DND-41 (cell line): ENCODE results near the gene ATP9B.

Experiments used
- ATAC-seq: fragments of 200-7000 bp; cut with Tn5 transposase; 3 replicates; pipeline ENCODE4 v1.9.1; 2021; ENCODE audit warnings: low read depth; ENCODE audit not compliant: insufficient read depth
- DNase-seq: peaks from one replicate; pipeline ENCODE4 v3.0.0-alpha.2; 2020
- H2AFZ ChIP-seq: 2 replicates; pipeline ENCODE4 v1.6.0; 2012; ENCODE audit warnings: low read depth, low read length
- H3K27ac ChIP-seq: 2 replicates; pipeline ENCODE4 v1.5.1; 2012; ENCODE audit warnings: low read length, inconsistent platforms
- H3K27me3 ChIP-seq: fragments of 200-600 bp; sonication (generic); 2 replicates; pipeline ENCODE4 v1.6.0; 2012; ENCODE audit warnings: low read length, mild to moderate bottlenecking, inconsistent platforms; ENCODE audit not compliant: insufficient read depth, poor library complexity
- H3K36me3 ChIP-seq: 2 replicates; pipeline ENCODE4 v1.5.1; 2012; ENCODE audit warnings: low read length, inconsistent platforms; ENCODE audit not compliant: insufficient read depth
- H3K4me1 ChIP-seq: 2 replicates; pipeline ENCODE4 v1.5.1; 2012; ENCODE audit warnings: mild to moderate bottlenecking, low read length; ENCODE audit not compliant: insufficient read depth
- H3K4me2 ChIP-seq: 2 replicates; pipeline ENCODE4 v1.6.0; 2012; ENCODE audit warnings: mild to moderate bottlenecking, moderate library complexity, low read length, inconsistent platforms; ENCODE audit not compliant: insufficient read depth
- H3K4me3 ChIP-seq, 2 experiments: fragments of 200-600 bp in 1 of 2; shearing (Covaris generic) in 1 of 2; 2 replicates each; pipeline ENCODE4 v1.5.1; 2012 to 2016; ENCODE audit warnings: inconsistent platforms in 2 of 2, low read length in 2 of 2, mild to moderate bottlenecking in 2 of 2, low read depth in 1 of 2, moderate library complexity in 1 of 2
- H3K79me2 ChIP-seq: 2 replicates; pipeline ENCODE4 v1.6.0; 2012; ENCODE audit warnings: low read length, inconsistent platforms; ENCODE audit not compliant: insufficient read depth
- H3K9ac ChIP-seq: 2 replicates; pipeline ENCODE4 v1.6.0; 2012; ENCODE audit warnings: low read depth, mild to moderate bottlenecking, inconsistent platforms, low read length, moderate library complexity
- H3K9me3 ChIP-seq: 2 replicates; pipeline ENCODE4 v1.5.1; 2012; ENCODE audit warnings: low read length, moderate library complexity, mild to moderate bottlenecking, inconsistent platforms; ENCODE audit not compliant: insufficient read depth, severe bottlenecking
- H4K20me1 ChIP-seq: 2 replicates; pipeline ENCODE4 v1.6.0; 2012; ENCODE audit warnings: low read length; ENCODE audit not compliant: insufficient read depth
- CTCF ChIP-seq: IDR thresholded peaks from 2 replicates; pipeline ENCODE4 v1.5.1; 2012; ENCODE audit warnings: borderline replicate concordance, low read length, moderate library complexity, mild to moderate bottlenecking; ENCODE audit not compliant: poor library complexity, severe bottlenecking; ENCODE audit errors: extremely low read depth
- EZH2 ChIP-seq: IDR thresholded peaks from 3 replicates; pipeline ENCODE4 v1.6.1; 2012; ENCODE audit warnings: borderline replicate concordance, low read depth, mild to moderate bottlenecking, moderate library complexity, low read length, inconsistent platforms; ENCODE audit not compliant: severe bottlenecking

Gene ATP9B

DNA sequence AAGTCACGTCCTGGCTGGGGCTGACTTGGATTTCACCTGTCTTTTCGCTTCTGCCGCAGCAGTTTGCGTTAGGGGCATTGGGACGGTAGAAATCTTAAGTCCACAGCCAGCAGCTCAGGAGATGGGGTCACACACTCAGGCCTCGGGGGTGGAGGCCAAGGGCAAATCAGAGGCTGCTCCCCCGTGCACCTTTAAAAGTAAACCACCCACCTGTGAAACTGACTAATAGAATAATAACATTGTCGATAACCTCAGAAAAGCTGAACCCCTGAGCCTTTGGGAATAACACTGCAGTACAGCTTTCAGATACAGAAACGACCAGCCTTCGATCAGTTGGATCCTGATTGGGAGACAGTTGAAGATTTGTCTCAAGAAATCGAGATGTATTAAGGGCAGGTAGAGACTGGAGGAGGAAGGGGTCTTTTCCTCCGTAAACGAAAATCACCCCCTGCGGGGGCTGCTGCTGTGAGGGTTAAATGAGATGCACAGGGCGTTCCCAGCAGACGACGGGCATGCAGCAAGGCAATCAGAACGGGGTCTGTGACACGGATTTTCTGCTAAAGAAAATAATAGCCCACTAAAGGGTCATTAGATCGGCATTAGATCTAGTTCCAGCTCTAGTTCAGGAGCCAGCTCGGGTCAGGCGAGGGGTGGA is 310.2 kb downstream of the ATP9B start:
- H3K9ac ChIP-seq: no peak overlapping the region
- TF ChIP-seq CTCF: no peak
- no peak for TF ChIP-seq EZH2
- no peaks in the 10 kb centered on the region for H4K20me1 ChIP-seq
- no peak overlapping the region for H3K27ac ChIP-seq
- no peaks in the 10 kb centered on the region for H3K9me3 ChIP-seq
- no peak overlapping the region for H3K4me2 ChIP-seq
- H2AFZ ChIP-seq: no peak overlapping the region
- H3K36me3 ChIP-seq: peaks cover 39% of the 10 kb centered on the region
- ATAC-seq (no peak), DNase-seq (no peak)
- H3K4me1 ChIP-seq: no peaks in the 10 kb centered on the region
- H3K79me2 ChIP-seq: no peaks in the 10 kb centered on the region
- H3K4me3 ChIP-seq: no peak overlapping the region
- H3K27me3 ChIP-seq: no peaks in the 10 kb centered on the region

DNA sequence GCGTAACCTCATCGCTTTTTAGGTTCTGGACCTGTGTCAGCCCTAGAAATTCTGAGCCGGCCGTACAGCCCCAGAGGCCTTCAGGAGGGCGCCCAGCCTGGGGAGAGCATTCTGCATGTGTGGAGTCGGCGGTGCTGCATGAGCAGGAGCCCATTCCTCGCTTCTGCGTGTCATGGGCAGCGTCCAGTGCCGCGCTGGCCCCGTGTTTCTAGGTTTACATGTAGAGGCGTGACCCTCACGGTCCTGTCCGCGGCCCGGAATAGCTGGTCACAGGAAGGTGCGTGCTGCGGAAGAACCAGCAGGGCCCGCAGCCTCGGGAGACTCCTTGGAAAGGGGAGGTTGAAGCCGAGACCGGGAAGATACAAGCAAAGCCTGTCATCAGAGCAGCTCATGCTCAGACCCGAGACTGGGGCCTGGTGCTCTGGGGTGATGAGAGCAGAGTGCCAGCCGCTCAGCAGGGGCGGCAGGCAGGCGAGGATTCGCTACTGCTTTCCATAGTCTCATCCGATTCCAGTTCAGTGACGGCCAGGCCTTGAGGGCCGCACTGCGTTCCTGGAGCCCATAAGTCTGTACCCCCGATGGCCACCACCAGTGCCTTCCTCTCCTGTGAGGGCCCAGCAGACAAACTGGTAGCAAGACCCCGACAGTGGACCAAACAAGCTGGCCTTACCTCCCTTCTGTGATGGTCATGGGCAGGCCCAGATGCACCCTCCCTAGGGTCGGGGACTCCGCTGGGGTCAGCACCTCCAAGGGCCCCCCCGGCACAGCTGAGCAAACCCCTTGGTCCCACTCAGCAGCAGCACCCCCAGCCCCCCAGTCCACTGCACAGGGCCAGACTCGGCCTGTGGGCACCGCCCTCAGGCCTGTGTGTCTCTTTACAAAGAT is 311.0 kb downstream of the ATP9B start:
- Histone ChIP-seq H3K79me2 (no peaks in the 10 kb centered on the region), H4K20me1 (no peaks in the 10 kb centered on the region), H3K4me2 (no peak overlapping the region), H3K4me1 (no peaks in the 10 kb centered on the region), H2AFZ (no peak overlapping the region), H3K4me3 (no peak overlapping the region), H3K27me3 (no peaks in the 10 kb centered on the region), H3K36me3 (peaks cover 31% of the 10 kb centered on the region), H3K9me3 (no peaks in the 10 kb centered on the region), H3K27ac (no peak overlapping the region), H3K9ac (no peak overlapping the region)
- TF ChIP-seq EZH2: no peak
- TF ChIP-seq CTCF: no peak
- ATAC-seq (peak; percentile 7; the same call in 1 of the 3 replicates), DNase-seq (no peak)

- Histone ChIP-seq H3K4me3 (no peak overlapping the region), H2AFZ (no peak overlapping the region), H3K9ac (no peak overlapping the region), H3K4me2 (no peak overlapping the region), H3K36me3 (peaks cover 31% of the 10 kb centered on the region), H3K79me2 (no peaks in the 10 kb centered on the region), H3K4me1 (no peaks in the 10 kb centered on the region), H3K9me3 (no peaks in the 10 kb centered on the region), H4K20me1 (no peaks in the 10 kb centered on the region), H3K27me3 (no peaks in the 10 kb centered on the region), H3K27ac (no peak overlapping the region)
- DNase-seq (peak; percentile 68), ATAC-seq (peak; percentile 78)
- TF ChIP-seq CTCF (peak; percentile 90), EZH2 (no peak)
Measured at GRCh38 chr18:79380816-79381806, 311.9 kb downstream of the ATP9B start.
